HG02610 (cell line): ENCODE measurements around the gene TRPM2.

ENCODE experiments used
- ATAC-seq: cut with Tn5 transposase; IDR thresholded peaks from one replicate; pipeline ENCODE4 v1.9.1; 2021; ENCODE audit warnings: mild to moderate bottlenecking, moderate library complexity; ENCODE audit not compliant: unreplicated experiment

Gene TRPM2

DNA sequence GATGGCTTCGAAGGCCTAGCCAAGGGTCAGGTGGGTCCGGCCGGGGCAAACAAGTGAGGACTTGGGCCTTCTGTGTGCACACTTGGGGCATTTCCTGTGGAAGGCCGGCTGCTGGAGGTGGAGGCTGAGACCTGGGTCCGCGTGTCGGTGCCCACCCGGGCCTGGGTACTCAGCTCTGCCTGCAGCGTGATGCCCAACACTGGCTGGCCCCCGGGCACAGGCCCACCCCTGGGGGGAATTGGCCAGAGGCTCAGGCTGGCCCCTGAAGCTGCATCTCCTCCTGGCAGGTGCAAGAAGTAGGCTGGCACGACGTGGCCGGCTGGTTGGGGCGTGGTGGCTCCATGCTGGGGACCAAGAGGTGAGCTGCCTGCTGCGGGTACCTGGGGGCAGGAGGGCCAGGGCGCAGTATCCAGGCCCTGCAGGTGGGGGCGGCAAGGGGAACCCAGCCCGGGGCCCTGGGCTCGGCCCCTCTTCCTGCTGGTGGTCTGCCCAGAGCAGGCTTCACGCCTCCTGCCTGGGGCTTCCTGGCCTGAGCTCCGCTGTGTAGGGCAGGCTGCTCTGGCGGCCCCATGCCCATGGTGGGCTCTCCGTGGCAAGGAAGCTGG, 31.5 kb upstream of the TRPM2 start:
- ATAC-seq: no peak

DNA sequence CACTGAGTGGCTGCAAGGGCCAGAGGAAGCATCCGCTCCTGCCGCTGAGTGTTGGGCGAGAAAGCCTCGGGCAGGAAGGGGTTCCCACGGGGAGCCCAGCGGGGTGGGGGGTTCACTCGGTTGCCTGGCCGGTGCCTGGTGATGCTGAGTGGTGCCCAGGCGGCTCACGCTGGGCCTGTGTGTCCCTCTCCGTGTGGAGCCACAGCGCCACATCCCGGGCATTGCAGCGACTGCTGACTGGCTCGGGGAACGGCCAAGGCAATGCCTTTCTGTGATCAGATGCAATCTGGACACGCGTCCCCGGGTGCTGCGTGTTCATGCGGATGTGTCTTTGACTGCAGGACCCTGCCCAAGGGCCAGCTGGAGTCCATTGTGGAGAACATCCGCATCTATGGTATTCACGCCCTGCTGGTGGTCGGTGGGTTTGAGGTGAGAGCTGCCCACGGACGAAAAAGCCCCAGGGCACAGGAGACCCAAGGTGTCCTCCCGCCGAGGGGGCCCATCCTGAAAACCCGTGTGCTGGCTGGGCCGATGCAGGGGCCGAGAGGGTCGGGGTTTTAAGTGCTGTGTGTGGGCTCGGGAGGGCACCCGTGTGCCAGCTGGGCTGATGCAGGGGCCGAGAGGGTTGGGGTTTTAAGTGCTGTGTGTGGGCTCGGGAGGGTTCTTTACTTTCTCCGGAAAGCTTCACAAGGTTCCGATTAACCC, 30.6 kb upstream of the TRPM2 start:
- no peak for ATAC-seq

DNA sequence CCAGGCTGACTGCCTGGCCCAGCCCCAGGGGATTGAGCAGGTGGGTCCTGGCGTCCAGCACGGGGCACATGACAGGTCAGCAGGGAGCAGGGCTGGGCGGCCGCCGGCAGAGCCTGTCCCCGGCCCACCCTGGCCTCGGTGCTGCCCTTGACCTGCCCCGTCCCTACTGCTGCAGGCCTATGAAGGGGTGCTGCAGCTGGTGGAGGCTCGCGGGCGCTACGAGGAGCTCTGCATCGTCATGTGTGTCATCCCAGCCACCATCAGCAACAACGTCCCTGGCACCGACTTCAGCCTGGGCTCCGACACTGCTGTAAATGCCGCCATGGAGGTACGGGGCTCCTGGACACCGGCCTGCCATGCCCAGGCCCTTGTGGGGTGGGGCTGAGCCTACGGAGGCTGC, 29.8 kb upstream of the TRPM2 start:
- ATAC-seq: no peak

DNA sequence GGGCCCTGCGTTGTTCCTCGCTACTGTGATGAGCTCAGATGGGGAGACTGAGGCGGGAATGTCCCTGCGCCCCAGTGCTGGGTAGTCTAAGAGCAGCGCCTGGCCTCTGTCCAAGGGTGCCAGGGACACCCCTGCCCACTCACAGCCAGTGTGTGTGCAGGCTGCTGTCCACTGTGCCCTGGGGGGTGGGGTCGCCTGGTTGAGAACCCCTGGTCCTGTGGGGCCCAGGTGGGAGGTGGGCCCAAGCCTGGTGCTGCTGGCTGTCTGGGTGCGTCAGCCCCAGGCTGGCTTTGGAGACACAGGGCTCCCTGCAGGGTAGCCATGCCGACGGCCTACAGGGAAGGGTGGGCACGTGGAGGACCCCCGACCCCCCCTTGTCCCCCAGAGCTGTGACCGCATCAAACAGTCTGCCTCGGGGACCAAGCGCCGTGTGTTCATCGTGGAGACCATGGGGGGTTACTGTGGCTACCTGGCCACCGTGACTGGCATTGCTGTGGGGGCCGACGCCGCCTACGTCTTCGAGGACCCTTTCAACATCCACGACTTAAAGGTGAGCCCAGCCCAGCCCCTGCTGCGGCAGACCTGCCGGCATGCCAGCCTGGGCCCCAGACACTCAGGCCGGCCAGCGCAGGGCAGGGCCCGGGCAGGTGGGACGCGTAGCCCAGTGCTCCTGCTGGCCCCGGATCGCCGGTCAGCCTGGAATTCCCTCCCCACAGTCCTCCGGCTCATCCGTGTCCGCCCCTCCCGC, 29.1 kb upstream of the TRPM2 start:
- ATAC-seq: no peak

DNA sequence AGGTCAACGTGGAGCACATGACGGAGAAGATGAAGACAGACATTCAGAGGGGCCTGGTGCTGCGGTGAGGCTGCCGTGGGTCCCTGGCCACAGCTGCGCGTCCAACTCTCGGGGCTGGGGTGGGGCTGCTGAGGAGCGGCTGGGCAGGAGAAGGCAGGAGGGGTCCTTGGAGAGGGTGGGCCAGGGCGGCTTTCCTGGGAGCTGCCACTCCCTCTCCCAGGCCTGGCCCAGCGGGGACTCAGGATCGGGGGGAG, 28.6 kb upstream of the TRPM2 start:
- ATAC-seq: no peak

DNA sequence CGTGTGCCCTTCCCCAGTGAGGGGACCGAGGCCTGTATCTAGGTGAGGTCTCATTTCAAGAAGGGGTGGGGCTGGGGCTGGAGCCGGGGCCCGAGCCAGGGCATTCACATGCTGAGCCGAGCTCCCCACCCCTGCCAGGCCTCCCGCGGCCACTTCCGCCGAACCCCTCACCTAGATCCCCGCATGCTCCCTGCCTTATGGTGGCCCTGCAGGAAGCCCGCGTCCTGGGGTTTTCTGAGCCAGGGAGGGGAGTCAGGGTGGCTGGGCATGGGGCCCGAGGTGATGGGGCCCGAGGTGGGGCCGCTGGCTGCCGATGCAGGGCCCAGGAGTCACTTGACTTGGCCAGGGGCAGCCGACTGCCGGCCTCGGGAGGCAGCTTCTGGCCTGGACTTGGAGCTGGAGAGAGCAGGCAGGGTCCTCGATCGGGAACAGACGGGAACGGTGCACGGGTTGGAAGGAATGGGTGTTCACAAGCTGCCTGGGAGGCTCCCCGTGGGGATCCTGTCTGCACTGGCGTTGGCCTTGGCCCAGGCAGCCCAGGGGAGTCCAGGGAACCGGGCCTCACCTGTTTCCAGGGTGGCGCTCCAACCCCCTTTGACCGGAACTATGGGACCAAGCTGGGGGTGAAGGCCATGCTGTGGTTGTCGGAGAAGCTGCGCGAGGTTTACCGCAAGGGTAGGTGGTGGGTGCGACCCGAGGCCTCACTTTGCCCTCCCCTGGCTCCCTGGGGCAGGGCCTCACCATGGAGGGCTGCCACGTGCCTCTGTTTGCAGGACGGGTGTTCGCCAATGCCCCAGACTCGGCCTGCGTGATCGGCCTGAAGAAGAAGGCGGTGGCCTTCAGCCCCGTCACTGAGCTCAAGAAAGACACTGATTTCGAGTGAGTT, 27.8 kb upstream of the TRPM2 start:
- ATAC-seq: no peak

DNA sequence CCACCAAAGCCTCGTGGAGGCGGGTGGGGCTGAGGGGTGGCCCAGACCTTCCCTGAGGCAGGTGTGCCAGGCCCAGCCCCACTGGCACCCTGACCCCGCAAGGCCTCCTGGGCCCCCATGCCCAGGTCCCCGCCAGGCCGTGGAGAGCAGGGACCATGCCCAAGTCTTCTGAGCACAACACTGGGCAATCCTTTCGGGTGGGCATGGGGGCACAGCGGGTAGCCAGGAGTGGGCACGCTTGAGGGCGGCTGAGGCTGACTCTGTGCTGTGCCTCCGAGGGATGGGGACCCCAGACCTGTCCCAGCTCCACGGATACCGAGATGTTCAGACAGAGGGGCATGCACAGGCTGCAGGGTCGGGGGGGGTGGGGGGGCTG, 27.2 kb upstream of the TRPM2 start:
- ATAC-seq: no peak

DNA sequence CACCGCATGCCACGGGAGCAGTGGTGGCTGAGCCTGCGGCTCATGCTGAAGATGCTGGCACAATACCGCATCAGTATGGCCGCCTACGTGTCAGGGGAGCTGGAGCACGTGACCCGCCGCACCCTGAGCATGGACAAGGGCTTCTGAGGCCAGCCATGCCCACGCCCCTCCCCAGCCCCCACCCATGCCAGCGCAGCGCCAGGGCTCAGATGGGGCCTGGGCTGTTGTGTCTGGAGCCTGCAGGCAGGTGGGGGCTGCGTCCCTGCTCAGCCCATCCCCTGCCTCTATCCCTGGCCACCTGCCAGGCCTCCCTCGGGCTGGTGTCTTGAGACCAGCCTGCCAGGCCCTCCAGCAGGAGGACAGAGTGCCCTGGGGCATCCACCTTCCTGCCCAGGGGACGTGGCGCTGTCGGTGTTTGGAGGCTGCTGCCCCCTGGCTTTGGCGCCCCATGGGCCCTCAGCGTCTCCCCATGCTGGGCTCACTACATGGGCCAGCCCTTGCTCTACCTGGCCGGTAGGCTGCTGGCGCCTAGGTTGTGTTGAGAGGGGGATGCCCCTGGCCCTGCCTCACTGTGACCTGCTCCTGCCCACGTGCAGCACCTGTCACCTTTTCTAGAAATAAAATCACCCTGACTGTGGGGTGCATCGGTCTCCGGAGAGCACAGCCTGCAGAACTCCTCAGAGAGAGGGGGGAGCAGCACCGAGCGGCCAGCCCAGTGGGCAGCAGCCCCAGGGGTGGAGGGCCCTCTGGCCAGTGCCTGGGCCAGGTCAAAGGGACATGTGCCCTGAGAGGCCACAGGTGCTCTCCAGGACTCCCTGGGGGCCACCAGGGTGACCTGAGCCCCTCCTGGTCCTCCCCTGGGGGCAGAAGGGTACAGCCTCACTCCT, 26.5 kb upstream of the TRPM2 start:
- ATAC-seq: no peak

DNA sequence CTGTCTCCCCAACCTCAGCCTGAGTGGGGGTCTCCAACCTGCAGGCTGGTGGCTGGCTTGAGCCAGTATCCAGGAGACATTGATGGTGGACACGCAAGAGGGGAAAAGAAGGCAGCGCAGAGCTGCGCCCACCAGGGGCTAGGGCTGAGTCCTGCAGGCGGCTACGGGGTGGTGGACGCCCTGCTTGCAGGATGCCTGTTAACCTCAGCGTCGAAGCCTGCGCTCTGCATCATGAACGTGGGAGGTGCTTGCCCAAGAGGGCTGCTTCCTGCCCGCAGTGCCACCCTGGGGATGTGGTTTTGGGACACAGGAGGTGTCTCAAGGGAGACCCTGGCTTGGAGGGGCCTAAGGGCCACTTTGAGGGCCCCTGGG, 25.8 kb upstream of the TRPM2 start:
- ATAC-seq: no peak

DNA sequence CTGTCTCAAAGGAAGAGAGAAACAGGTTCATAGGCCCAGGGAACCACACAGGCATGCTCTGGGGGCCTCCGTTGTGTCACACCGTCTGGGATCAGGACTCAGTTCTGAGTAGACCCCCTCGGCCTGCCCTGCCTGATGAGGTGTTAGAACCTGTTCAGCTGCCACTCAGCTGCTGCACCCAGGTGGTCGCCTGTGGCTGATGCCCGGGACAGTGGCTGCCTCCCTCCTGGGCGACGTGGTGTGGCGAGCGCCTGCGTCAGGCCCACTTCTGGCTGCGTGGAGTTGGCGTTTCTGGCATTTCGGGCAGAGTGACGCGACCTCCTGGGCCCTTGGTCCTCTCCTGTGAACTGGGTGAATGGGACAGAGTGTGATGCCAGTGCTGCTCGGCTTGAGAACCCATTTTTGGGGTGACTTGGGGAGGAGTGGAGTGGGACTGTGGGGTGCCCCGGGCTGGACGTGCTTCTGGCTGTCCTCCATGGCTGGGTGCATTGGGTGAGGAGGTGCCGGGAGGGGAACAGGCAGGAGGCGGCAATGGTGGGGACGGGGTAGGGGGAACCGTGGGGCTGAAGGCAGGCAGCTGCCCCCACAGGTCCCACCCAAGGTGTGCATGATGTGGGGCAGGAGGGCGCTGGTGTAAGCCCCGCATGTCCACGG, 25.1 kb upstream of the TRPM2 start:
- no peak for ATAC-seq

DNA sequence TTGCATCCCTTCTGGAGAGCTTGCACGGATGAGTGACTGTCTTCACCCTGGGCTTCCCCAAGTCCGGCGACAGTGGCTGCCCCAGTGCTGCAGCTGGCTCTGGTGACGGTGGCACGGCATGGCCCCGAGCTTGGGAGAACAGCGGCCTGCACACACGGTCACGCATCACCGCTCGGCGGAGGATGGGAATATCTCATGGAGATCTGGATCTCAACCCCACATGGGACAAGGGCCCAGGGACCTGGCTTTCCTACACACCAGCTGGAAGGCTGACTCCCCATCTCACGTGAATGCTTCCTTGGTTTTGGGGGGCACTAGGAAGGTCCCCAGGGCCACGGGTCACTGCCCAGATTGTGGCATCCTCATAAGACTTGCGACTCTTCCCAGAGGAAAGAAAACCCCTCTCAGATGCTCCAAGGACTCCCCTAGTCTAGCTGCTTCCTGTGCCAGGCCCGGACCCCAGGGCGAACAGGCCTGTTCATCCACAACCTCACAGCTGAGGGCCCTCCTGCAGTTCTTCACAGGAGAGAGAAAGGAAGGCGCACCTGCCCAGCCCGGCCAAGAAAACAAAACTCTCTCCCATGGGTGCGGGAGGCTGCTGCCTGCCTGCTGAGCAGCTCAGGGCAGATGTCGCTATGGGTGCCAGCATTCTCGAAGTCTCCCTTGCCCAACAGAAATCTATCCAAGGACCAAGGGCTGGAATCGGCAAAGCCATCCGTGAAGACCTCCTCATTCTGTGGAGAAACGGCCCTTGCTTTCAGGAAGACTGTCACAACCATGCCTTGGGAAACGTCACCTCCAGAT, 24.1 kb upstream of the TRPM2 start:
- ATAC-seq: no peak

DNA sequence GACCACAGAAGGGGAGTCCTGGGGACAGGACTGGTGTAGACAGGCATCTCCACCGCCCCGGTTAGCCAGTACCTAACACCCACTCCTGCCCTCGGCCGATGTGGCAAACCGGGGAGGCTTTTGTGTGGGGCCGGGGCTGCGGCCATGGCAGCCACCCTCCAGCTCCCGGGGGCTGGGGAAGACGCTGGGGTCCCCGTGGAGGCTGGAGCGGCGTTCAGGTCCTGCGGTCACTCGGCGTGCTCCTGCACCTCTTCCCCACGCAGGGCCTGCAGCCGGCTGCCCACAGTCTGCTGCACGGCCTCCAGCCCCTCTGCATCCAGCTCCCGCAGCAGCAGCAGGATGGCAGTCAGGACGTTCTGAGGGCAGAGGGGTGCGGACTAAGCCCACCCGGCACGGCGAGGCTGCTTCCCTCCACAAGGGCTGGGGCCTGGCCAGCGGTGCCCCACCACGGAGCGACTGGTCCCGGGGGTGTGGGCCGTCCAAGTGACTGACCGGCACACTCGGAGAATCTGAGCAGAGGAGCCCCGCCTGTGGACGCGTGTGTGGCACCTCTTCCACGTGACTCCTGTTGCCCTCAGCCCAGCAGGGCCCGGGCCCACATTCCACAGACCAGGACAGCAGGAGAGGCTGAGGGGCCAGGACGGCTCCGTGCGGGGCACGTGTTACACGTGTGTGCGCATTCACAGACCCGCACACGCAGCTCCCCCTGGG, 23.3 kb upstream of the TRPM2 start:
- ATAC-seq: no peak

DNA sequence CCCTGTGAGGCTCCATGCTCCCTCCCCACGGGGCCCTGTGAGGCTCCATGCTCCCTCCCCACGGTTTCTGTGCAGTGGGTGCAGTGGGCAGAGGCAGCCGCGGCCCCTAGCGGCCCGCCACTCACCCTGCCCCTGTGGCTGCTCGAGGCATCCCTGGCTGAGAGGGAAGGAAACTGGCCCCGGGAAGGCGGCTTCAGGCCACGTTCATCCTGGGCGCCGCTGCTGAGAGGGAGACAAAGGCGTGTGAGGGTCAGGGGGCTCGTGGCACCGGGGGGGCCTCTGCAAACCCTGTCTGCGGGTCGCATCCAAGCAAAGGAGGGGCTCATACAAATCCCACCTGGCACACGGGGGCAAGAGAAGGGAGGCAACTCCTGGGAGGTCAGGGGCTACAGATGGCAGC, 22.7 kb upstream of the TRPM2 start:
- no peak for ATAC-seq

DNA sequence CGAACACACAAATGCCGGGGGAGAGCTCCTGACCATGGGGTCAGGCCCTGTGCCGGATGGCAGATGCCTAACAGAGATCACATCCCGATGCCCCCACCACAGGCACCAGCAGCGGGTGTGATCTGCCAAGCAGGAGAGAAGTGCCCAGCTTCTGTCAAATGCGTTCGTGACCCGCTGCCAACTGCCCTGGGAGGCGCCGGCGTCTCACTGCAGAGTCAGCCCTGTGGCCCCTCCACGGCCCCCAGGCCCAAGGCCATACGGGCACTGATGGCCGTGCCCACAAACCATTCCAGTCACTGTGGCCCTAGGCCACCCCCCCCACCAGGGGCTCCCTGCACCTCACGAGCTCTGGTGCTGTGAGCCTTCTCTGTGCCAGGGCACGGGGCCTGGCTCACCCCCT, 22.2 kb upstream of the TRPM2 start:
- no peak for ATAC-seq

DNA sequence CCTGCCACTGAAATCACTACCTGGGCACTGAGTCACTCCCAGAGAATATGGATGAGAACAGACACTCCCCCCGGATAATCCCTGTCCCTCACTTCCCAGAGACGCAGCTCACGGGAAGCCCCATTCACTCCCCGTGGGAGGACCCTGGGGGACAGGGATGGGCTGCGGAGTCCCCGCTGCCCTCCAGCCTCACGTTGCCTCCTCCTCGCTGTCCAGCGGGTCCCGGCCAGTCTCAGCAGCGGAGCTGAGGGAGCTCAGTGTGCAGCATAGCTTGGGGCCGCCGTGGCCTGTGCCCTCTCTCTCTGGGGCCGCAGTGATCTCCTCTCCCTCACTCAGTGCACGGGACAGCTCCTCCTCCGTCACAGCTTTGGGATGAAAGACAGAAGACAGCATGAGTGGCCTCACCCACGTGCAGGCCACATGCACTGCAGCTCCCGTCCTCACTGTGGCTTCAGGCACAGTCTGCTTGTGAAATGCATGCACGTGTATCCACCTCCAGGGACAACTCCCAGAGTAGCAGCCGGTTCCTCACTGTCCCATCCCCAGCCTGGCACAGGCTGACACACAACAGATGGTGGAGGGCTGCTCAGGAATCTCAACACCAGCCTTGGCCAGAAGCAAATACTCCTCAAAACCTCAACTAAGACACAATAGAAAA, 21.6 kb upstream of the TRPM2 start:
- ATAC-seq: no peak

DNA sequence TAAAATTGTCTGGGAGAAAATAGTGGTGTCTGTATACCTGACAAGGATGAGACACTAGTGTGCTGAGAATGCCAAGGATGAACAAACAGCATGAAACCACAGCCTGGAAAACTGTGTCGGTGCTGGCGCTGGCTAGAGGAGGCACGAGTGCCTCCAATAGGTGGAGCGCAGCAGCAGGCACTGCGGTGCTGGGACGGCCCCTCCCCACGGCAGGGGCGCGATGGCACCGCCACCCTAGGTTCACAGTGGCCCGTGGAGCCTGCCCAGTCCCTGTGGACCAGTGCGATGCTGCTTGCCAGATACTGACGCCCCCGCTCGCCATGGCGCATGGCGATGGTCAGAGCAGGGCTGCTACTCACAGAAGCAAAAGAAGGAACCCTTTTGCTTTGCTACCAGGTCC, 21.0 kb upstream of the TRPM2 start:
- ATAC-seq: no peak

DNA sequence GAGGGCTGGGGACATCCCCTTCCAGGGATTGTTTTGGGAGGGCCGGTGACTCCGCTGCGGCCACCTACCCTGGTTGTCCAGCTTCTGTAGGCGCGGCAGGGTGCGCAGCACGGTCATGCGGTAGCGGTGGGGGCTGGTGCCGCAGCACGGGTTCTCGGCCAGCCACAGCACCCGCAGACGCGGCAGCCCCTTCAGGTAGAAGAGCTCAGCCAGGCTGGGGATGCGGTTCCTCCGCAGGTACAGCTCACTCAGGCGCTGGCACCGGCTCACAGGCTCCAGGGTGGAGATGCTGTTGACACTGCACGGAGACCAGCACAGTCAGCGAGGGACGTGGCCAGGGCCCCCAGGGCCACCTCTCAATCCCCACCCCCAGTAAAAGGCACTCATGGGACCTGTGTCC, 20.5 kb upstream of the TRPM2 start:
- no peak for ATAC-seq
